Panc1 (cell line): ENCODE measurements around the gene POU2F2. TPM values are rescaled to one million over a fixed set of nuclear protein-coding genes. Genes with fewer than 3 reads are reported as not detected.

Experiments
- ATAC-seq: fragments of 200-7000 bp; cut with Tn5 transposase; 2 replicates; pipeline ENCODE4 v1.9.1; 2020; ENCODE audit warnings: mild to moderate bottlenecking, moderate library complexity
- BruUV-seq: library from RNA; stranded (reverse); fragments of 400-500 nt; replicated peaks from 2 replicates; lab custom pipeline; 2021; lab: Mats Ljungman, UMichigan
- CTCF ChIA-PET: fragments of 300-600 bp; sonication (Branson Sonifier 250); formaldehyde crosslinking; loops from one replicate; lab custom pipeline; 2022; ENCODE audit warnings: antibody characterized with exemption; lab: Charles Lee
- POLR2A ChIA-PET: fragments of 300-600 bp; sonication (Branson Sonifier 250); formaldehyde crosslinking; loops from one replicate; lab custom pipeline; 2022; ENCODE audit warnings: antibody characterized with exemption; lab: Charles Lee
- DNase-seq: peaks from one replicate; pipeline ENCODE4 v3.0.0-alpha.2; 2010; ENCODE audit warnings: low read depth, low spot score
- H3K27ac ChIP-seq: 2 replicates; pipeline ENCODE4 v1.5.1; 2011; ENCODE audit warnings: mild to moderate bottlenecking, low read length, inconsistent platforms
- H3K27me3 ChIP-seq: fragments of 200-500 bp; sonication (Bioruptor generic); 2 replicates; pipeline ENCODE4 v1.6.0; 2014; ENCODE audit warnings: low read length, inconsistent platforms; ENCODE audit not compliant: control insufficient read depth, insufficient read depth
- H3K36me3 ChIP-seq: fragments of 200-500 bp; sonication (Bioruptor generic); 2 replicates; pipeline ENCODE4 v1.5.1; 2014; ENCODE audit warnings: inconsistent platforms, mild to moderate bottlenecking, low read length, moderate library complexity; ENCODE audit not compliant: control insufficient read depth, insufficient read depth
- H3K4me1 ChIP-seq: 2 replicates; pipeline ENCODE4 v1.5.1; 2011; ENCODE audit warnings: inconsistent platforms, mild to moderate bottlenecking, low read length, moderate library complexity; ENCODE audit not compliant: control insufficient read depth, insufficient read depth
- H3K4me3 ChIP-seq, 2 experiments: 2 replicates each; pipeline ENCODE4 v1.5.1; 2011 to 2012; ENCODE audit warnings: low read depth in 2 of 2, low read length in 2 of 2, mild to moderate bottlenecking in 2 of 2, inconsistent platforms in 1 of 2, moderate library complexity in 1 of 2
- H3K9me3 ChIP-seq: fragments of 200-500 bp; sonication (Bioruptor generic); 2 replicates; pipeline ENCODE4 v1.5.1; 2014; ENCODE audit warnings: low read depth, mild to moderate bottlenecking, inconsistent platforms, low read length, moderate library complexity; ENCODE audit not compliant: control insufficient read depth, insufficient read depth
- POLR2AphosphoS5 ChIP-seq: IDR thresholded peaks from 2 replicates; pipeline ENCODE4 v1.6.1; 2012; ENCODE audit warnings: mild to moderate bottlenecking, low read depth, low read length, moderate library complexity
- SIN3A ChIP-seq: IDR thresholded peaks from 2 replicates; pipeline ENCODE4 v1.6.1; 2012; ENCODE audit warnings: low read depth, mild to moderate bottlenecking, low read length, moderate library complexity, borderline replicate concordance; ENCODE audit not compliant: insufficient read depth
- TCF7L2 ChIP-seq: IDR thresholded peaks from 2 replicates; pipeline ENCODE4 v1.6.1; 2011; ENCODE audit warnings: mild to moderate bottlenecking, low read depth, low read length, inconsistent platforms
- in situ Hi-C: cut with HindIII; loops from 2 replicates; pipeline ENCODE4 v1.10.0; 2016; ENCODE audit warnings: low sequenced_read_pairs, low pct_unique_long_range_greater_than_20kb
- intact Hi-C: fragments of 100-400 bp; cut with micrococcal nuclease; formaldehyde crosslinking; loops from one replicate; pipeline ENCODE4 v1.10.0; 2022; ENCODE audit not compliant: unreplicated experiment
- total RNA-seq: library from RNA; stranded (reverse); gene quantifications from one replicate; pipeline ENCODE4 v1.2.1, GENCODE V29; 2021; ENCODE audit not compliant: unreplicated experiment
- TF ChIP-seq, protein P1 (sequence below), 2 experiments: IDR thresholded peaks; 2 replicates each; pipeline ENCODE4 v1.6.1; 2011 to 2012; ENCODE audit warnings: low read depth in 2 of 2, control low read depth in 1 of 2, low read length in 1 of 2, mild to moderate bottlenecking in 1 of 2, moderate library complexity in 1 of 2; ENCODE audit not compliant: insufficient read depth in 1 of 2
- TF ChIP-seq, protein P2 (sequence below): fragments of 450-650 bp; IDR thresholded peaks from 2 replicates; pipeline ENCODE4 v1.5.1; 2017; ENCODE audit warnings: mild to moderate bottlenecking

POU2F2 gene
- total RNA-seq, 1 experiment from 2014 or later = 0.10 TPM

DNA sequence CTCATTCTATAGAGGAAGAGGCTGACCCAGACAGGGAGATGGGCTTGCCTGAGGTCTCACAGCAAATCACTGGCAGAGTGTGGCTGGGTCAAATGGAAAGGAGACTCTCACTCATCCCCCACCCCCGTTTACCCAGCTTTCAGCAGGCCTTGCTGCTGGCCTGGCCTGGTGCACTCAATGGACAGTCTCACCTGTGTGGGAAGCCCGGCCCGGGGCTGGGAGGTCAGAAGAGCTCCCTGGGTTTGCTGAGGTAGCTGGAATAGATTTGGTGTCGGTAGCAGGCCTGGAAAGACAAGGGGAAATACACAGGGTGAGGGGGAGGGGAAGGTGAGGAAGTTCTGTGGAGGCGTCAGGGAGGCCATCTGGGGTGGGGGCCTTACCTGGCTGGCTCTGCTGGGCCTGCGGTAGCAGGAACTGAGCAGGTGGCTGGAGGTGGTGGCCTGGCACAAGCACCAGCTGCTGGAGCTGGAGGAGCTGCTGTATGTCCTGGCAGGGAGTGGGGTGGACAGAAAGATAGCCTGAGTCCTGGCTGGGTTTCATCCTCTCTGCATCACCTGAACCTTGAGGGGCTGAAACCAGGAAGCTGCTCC lies 32.8 kb downstream of the POU2F2 start:
- Histone ChIP-seq H3K4me1 (no peaks in the 10 kb centered on the region), H3K27ac (no peak overlapping the region), H3K9me3 (no peaks in the 10 kb centered on the region), H3K27me3 (no peaks in the 10 kb centered on the region), H3K4me3 (no peak overlapping the region), H3K36me3 (no peaks in the 10 kb centered on the region)
- BruUV-seq = no TSS peak
- POLR2A ChIA-PET = interaction anchor here (1.3 kb wide), 1 partner anchor 23 kb away, joined by 3 read pairs; the partner anchor contains the start of gene ZNF574
- ATAC-seq = no peak
- in situ Hi-C loops (no loop called here), intact Hi-C loops (no loop called here)
- TF ChIP-seq, protein P1, sequence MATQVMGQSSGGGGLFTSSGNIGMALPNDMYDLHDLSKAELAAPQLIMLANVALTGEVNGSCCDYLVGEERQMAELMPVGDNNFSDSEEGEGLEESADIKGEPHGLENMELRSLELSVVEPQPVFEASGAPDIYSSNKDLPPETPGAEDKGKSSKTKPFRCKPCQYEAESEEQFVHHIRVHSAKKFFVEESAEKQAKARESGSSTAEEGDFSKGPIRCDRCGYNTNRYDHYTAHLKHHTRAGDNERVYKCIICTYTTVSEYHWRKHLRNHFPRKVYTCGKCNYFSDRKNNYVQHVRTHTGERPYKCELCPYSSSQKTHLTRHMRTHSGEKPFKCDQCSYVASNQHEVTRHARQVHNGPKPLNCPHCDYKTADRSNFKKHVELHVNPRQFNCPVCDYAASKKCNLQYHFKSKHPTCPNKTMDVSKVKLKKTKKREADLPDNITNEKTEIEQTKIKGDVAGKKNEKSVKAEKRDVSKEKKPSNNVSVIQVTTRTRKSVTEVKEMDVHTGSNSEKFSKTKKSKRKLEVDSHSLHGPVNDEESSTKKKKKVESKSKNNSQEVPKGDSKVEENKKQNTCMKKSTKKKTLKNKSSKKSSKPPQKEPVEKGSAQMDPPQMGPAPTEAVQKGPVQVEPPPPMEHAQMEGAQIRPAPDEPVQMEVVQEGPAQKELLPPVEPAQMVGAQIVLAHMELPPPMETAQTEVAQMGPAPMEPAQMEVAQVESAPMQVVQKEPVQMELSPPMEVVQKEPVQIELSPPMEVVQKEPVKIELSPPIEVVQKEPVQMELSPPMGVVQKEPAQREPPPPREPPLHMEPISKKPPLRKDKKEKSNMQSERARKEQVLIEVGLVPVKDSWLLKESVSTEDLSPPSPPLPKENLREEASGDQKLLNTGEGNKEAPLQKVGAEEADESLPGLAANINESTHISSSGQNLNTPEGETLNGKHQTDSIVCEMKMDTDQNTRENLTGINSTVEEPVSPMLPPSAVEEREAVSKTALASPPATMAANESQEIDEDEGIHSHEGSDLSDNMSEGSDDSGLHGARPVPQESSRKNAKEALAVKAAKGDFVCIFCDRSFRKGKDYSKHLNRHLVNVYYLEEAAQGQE (IDR thresholded peaks at IDR 0.05; ENCODE audit: insufficient read depth in 1 of 2, low read depth in 2 of 2, low read length in 1 of 2) = no peak
- TF ChIP-seq, protein P2, sequence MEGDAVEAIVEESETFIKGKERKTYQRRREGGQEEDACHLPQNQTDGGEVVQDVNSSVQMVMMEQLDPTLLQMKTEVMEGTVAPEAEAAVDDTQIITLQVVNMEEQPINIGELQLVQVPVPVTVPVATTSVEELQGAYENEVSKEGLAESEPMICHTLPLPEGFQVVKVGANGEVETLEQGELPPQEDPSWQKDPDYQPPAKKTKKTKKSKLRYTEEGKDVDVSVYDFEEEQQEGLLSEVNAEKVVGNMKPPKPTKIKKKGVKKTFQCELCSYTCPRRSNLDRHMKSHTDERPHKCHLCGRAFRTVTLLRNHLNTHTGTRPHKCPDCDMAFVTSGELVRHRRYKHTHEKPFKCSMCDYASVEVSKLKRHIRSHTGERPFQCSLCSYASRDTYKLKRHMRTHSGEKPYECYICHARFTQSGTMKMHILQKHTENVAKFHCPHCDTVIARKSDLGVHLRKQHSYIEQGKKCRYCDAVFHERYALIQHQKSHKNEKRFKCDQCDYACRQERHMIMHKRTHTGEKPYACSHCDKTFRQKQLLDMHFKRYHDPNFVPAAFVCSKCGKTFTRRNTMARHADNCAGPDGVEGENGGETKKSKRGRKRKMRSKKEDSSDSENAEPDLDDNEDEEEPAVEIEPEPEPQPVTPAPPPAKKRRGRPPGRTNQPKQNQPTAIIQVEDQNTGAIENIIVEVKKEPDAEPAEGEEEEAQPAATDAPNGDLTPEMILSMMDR = no peak
- TF ChIP-seq TCF7L2 = no peak
- no peak for TF ChIP-seq POLR2AphosphoS5
- no peak for TF ChIP-seq SIN3A
- CTCF ChIA-PET = interaction anchor here (0.5 to 1.4 kb wide), 2 partner anchors 15 to 339 kb away, joined by 3 to 9 read pairs; no protein-coding TSS in a partner anchor
- DNase-seq = no peak

DNA sequence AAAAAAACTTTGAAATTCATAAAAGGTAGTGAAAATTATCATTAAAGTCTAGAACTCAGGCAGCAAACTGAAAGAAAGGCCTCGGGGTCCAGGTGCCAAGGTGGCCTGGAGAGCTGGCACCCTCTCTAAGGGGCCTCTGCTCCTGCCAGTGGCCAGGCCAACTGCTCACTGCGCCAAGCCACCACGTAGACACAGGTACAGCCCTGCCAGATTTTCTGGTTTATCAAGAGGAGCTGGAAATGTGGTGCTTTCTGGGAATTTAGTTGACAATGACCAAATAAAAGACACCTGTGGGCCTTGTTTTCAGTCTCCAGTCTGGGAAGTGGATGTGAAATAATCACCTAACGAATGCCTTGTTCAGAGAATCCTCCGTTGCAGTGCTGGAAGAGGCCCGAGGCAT lies 33.5 kb downstream of the POU2F2 start:
- no peaks in the 10 kb centered on the region for H3K9me3 ChIP-seq
- no TSS peak for BruUV-seq
- no peak overlapping the region for H3K4me3 ChIP-seq
- no peaks in the 10 kb centered on the region for H3K4me1 ChIP-seq
- TF ChIP-seq SIN3A (no peak), TCF7L2 (no peak), POLR2AphosphoS5 (no peak)
- TF ChIP-seq, protein P2 = no peak
- TF ChIP-seq, protein P1 (IDR thresholded peaks at IDR 0.05; ENCODE audit: insufficient read depth in 1 of 2, low read depth in 2 of 2, low read length in 1 of 2) = no peak
- H3K27me3 ChIP-seq = no peaks in the 10 kb centered on the region
- no peaks in the 10 kb centered on the region for H3K36me3 ChIP-seq
- H3K27ac ChIP-seq = no peak overlapping the region
- intact Hi-C loops (no loop called here), in situ Hi-C loops (no loop called here)
- ChIA-PET CTCF (interaction anchor here (1.4 kb wide), 1 partner anchor 340 kb away, joined by 3 read pairs; no protein-coding TSS in a partner anchor), POLR2A (no interaction called here)
- no peak for ATAC-seq
- DNase-seq = no peak
